Upper lobe of left lung (tissue), 4 donors: ENCODE measurements around the gene FKBP5.

Experiments
- CTCF ChIP-seq, 6 experiments: fragments of 450-650 bp in 4 of 6; fragments of 200-600 bp in 2 of 6; sonication (generic) in 2 of 6; IDR thresholded peaks; one replicate each; pipeline ENCODE4 v1.5.1; 2016 to 2019; ENCODE audit warnings: antibody characterized with exemption in 6 of 6
- EP300 ChIP-seq, 4 donors: sonication (generic); formaldehyde crosslinking; IDR thresholded peaks; one replicate each; pipeline ENCODE4 v1.5.1; 2017; ENCODE audit warnings: antibody characterized with exemption in 4 of 4, control low read depth in 2 of 4
- POLR2A ChIP-seq, 4 donors: fragments of 450-650 bp; IDR thresholded peaks; one replicate each; pipeline ENCODE4 v1.5.1; 2016 to 2017; ENCODE audit warnings: antibody characterized with exemption in 4 of 4, mild to moderate bottlenecking in 2 of 4
- POLR2AphosphoS5 ChIP-seq, 2 donors: sonication (generic); formaldehyde crosslinking; IDR thresholded peaks; one replicate each; pipeline ENCODE4 v1.5.1; 2017; ENCODE audit warnings: antibody characterized with exemption in 2 of 2

GRCh38 chr6:35719830-35720733, 31.4 kb upstream of the FKBP5 start:
- TF ChIP-seq CTCF (IDR thresholded peaks at IDR 0.05), result no peak
- peak; percentile 87 to 90 for TF ChIP-seq POLR2AphosphoS5 (IDR thresholded peaks at IDR 0.05)
- TF ChIP-seq POLR2A (IDR thresholded peaks at IDR 0.05), result peak in 2 of 4 donors; percentile 11 to 65
- peak in 2 of 4 donors; percentile 95 to 96 for TF ChIP-seq EP300 (IDR thresholded peaks at IDR 0.05)
